ENCODE measurements around the gene CENPN.

CENPN gene

GRCh38 chr16:81003610-81004460 is 3.2 kb upstream of the CENPN start:
- peak; percentile 33 for DNase-seq (ENCODE audit: low read depth)
- TF ChIP-seq, protein P1, sequence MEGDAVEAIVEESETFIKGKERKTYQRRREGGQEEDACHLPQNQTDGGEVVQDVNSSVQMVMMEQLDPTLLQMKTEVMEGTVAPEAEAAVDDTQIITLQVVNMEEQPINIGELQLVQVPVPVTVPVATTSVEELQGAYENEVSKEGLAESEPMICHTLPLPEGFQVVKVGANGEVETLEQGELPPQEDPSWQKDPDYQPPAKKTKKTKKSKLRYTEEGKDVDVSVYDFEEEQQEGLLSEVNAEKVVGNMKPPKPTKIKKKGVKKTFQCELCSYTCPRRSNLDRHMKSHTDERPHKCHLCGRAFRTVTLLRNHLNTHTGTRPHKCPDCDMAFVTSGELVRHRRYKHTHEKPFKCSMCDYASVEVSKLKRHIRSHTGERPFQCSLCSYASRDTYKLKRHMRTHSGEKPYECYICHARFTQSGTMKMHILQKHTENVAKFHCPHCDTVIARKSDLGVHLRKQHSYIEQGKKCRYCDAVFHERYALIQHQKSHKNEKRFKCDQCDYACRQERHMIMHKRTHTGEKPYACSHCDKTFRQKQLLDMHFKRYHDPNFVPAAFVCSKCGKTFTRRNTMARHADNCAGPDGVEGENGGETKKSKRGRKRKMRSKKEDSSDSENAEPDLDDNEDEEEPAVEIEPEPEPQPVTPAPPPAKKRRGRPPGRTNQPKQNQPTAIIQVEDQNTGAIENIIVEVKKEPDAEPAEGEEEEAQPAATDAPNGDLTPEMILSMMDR (conservative IDR thresholded peaks at IDR 0.05; ENCODE audit: low read length): no peak
- H3K4me3 ChIP-seq (ENCODE audit: low read length): peak overlapping the region; percentile 35

GRCh38 chr16:81004646-81005353 is 2.2 kb upstream of the CENPN start:
- DNase-seq (ENCODE audit: low read depth): peak; percentile 59

GRCh38 chr16:81005610-81006161 is 1.3 kb upstream of the CENPN start:
- TF ChIP-seq, protein P1 (conservative IDR thresholded peaks at IDR 0.05; ENCODE audit: low read length): no peak
- H3K4me3 ChIP-seq (ENCODE audit: low read length): peak overlapping the region; percentile 94
- DNase-seq (ENCODE audit: low read depth): no peak

More at GRCh38 chr16:81004646-81005353, 2.2 kb upstream of the CENPN start:
- peak overlapping the region; percentile 35 for H3K4me3 ChIP-seq (ENCODE audit: low read length)
- TF ChIP-seq, protein P1 (conservative IDR thresholded peaks at IDR 0.05; ENCODE audit: low read length): peak; percentile 68

DNA sequence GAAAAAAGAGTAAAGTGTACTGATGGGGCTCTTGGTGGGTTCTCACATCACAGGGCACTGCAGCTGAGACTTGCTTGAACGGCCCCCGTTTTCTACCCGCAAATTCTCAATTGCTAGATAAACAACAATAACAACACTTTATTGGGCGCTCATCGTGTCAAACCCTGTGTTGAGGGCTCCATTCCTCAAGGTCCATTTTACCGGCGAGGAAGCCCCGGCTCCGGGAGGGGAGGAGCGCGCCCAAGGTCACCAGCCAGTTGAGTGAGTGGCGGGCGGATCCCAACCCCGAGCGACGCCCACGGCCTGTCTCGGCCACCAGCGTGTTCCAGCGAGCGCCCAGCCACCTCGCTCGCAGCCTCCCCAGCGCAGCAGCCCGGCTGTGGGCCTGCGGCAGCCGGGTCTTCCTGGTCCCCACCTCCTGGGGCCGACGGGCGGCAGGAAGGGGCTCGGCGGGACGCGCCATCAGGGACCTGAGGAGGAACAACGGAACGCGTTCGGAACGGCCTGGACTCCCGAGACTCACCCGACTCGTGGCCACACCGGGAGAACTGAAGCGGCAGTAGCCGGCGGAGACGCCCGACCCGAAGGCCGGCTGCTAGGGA is 702 bp upstream of the CENPN start:
- peak overlapping the region; percentile 94 for H3K4me3 ChIP-seq (ENCODE audit: low read length)
- TF ChIP-seq, protein P1 (conservative IDR thresholded peaks at IDR 0.05; ENCODE audit: low read length): no peak; the same call in 1 of the 2 replicates
- peak; percentile 42 for DNase-seq (ENCODE audit: low read depth)

DNA sequence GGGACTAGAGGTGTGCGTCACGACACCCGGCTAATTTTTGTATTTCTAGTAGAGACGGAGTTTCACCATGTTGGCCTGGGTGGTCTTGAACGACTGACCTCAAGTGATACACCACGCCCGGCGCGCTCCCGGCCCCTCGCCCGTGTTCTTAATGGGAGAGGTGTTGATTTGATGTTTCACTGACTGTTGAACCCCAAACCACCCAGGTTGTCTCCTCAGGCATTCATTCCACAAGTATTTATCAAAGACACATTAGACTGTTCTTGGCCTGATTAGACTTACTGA is 1.4 kb downstream of the CENPN start:
- peak overlapping the region; percentile 94 for H3K4me3 ChIP-seq (ENCODE audit: low read length)
- DNase-seq (ENCODE audit: low read depth): no peak
- TF ChIP-seq, protein P1 (conservative IDR thresholded peaks at IDR 0.05; ENCODE audit: low read length): no peak

GRCh38 chr16:81012974-81013373 is 6.0 kb downstream of the CENPN start:
- TF ChIP-seq, protein P1 (conservative IDR thresholded peaks at IDR 0.05; ENCODE audit: low read length): no peak
- no peak overlapping the region for H3K4me3 ChIP-seq (ENCODE audit: low read length)
- DNase-seq (ENCODE audit: low read depth): no peak
